Measurements from ENCODE around the gene DYNLT2.

DYNLT2 gene

GRCh38 chr6:169692516-169692915 is 58.9 kb downstream of the DYNLT2 start:
- DNase-seq: no peak

GRCh38 chr6:169691260-169691659 is 60.1 kb downstream of the DYNLT2 start:
- DNase-seq: no peak
